T-cell (primary cell): Measurements from ENCODE around the gene KSR2. TPM values are rescaled to one million over a fixed set of nuclear protein-coding genes. Genes with fewer than 3 reads are reported as not detected.

ENCODE experiments used
- ATAC-seq, 4 experiments: fragments of 200-7000 bp in 3 of 4; fragments of 150-1000 bp in 1 of 4; cut with Tn5 transposase; replicated peaks in 1 of 4; 1 replicate in 3 of 4; 2 replicates in 1 of 4; pipeline ENCODE4 v1.10.0; 2021; ENCODE audit warnings: moderate library complexity in 3 of 4, mild to moderate bottlenecking in 2 of 4, moderate number of reproducible peaks in 1 of 4
- CTCF ChIA-PET, 2 donors: fragments of 300-600 bp; sonication (Branson Sonifier 250); formaldehyde crosslinking; loops; one replicate each; lab custom pipeline; 2022; ENCODE audit warnings: antibody characterized with exemption in 2 of 2; lab: Charles Lee
- POLR2A ChIA-PET, 2 donors: fragments of 300-600 bp; sonication (Branson Sonifier 250); formaldehyde crosslinking; loops; one replicate each; lab custom pipeline; 2022; ENCODE audit warnings: antibody characterized with exemption in 2 of 2; lab: Charles Lee
- DNase-seq, 35 experiments: peaks; one replicate each; pipeline versions ENCODE4 v3.0.0 to v3.0.0-alpha.2; 2013 to 2023
- H3K27ac ChIP-seq: one replicate; pipeline ENCODE4 v1.5.1; 2013; ENCODE audit warnings: low read length
- H3K27me3 ChIP-seq, 2 experiments: replicated peaks in 1 of 2; 1 replicate in 1 of 2; 2 replicates in 1 of 2; pipeline versions ENCODE4 v1.6.1 to v1.7.0; 2013; ENCODE audit warnings: low read length in 1 of 2, mixed read lengths in 1 of 2; ENCODE audit not compliant: control insufficient read depth in 2 of 2, insufficient read depth in 2 of 2; ENCODE audit errors: extremely low read depth in 1 of 2
- H3K36me3 ChIP-seq, 2 donors: 1 replicate in 1 of 2; 2 replicates in 1 of 2; pipeline versions ENCODE4 v1.6.1 to v1.7.0; 2013; ENCODE audit warnings: low read length in 1 of 2; ENCODE audit not compliant: control insufficient read depth in 2 of 2, insufficient read depth in 1 of 2; ENCODE audit errors: extremely low read depth in 1 of 2
- H3K4me1 ChIP-seq, 2 experiments: 1 replicate in 1 of 2; 2 replicates in 1 of 2; pipeline versions ENCODE4 v1.6.1 to v1.7.0; 2013; ENCODE audit warnings: low read length in 2 of 2, mixed read lengths in 1 of 2; ENCODE audit not compliant: insufficient read depth in 2 of 2, control insufficient read depth in 1 of 2; ENCODE audit errors: extremely low read depth in 1 of 2
- H3K4me3 ChIP-seq, 2 donors: 1 replicate in 1 of 2; 2 replicates in 1 of 2; pipeline versions ENCODE4 v1.5.1 to v1.7.0; 2013; ENCODE audit warnings: mild to moderate bottlenecking in 2 of 2, low read length in 1 of 2, moderate library complexity in 1 of 2; ENCODE audit not compliant: control insufficient read depth in 1 of 2; ENCODE audit errors: extremely low read depth in 1 of 2
- H3K9me3 ChIP-seq: 2 replicates; pipeline ENCODE4 v1.7.0; 2013
- H3K27ac Mint-ChIP-seq, 2 donors: one replicate each; pipeline ENCODE4 v1.8.0; 2020 to 2021; ENCODE audit warnings: mild to moderate bottlenecking in 2 of 2, mixed read lengths in 2 of 2
- H3K27me3 Mint-ChIP-seq, 2 donors: one replicate each; pipeline ENCODE4 v1.8.0; 2021 to 2022; ENCODE audit warnings: mixed read lengths in 2 of 2
- H3K36me3 Mint-ChIP-seq: one replicate; pipeline ENCODE4 v1.8.0; 2021; ENCODE audit warnings: mixed read lengths
- H3K4me1 Mint-ChIP-seq, 3 donors: one replicate each; pipeline ENCODE4 v1.8.0; 2020 to 2022; ENCODE audit warnings: mixed read lengths in 3 of 3, mild to moderate bottlenecking in 1 of 3
- H3K4me3 Mint-ChIP-seq, 3 donors: one replicate each; pipeline ENCODE4 v1.8.0; 2020 to 2022; ENCODE audit warnings: mild to moderate bottlenecking in 3 of 3, mixed read lengths in 3 of 3, moderate library complexity in 3 of 3
- H3K9me3 Mint-ChIP-seq, 3 donors: one replicate each; pipeline ENCODE4 v1.8.0; 2020 to 2022; ENCODE audit warnings: mixed read lengths in 3 of 3
- WGBS: methylation state at CpG from one replicate; pipeline ENCODE4 v1.1.5; 2013; ENCODE audit warnings: missing lambda C conversion rate; ENCODE audit not compliant: insufficient coverage; 5-methylcytosine and 5-hydroxymethylcytosine counted together
- total RNA-seq, 35 experiments: library from RNA in 6 of 35; stranded (reverse) in 6 of 35; fragments of 120-200 nt in 1 of 35; gene quantifications; one replicate each; pipeline versions ENCODE4 v1.2.1 to v1.2.4 and lab custom pipeline; 2013 to 2026

The KSR2 gene
- total RNA-seq, 5 donors from 2014 or later (not counting 1 experiment from before 2014, with no cell fraction given), result 0.03 to 0.10 (median 0.06) TPM

DNA sequence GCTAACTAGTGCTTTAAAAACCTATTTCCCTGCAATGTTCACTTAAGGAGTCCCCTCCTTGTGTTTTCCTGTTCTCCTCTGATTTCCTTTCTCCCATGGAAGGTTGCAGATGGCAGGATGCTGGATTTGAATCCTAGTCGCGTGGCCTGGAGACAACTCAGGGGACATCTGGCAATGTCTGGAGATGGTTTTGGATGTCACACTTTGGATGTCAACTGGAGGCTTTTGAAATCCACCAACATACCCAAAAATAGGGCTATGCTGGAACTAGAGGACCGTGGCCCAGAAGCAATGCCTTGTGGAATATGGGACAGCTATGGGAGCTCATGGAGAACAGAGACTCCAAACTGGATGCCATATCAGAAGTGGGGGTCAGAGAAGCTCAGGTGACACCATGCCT, 511.6 kb downstream of the KSR2 start:
- Histone ChIP-seq H3K36me3 (no peaks in the 10 kb centered on the region), H3K27me3 (peaks cover 0 to 10% of the 10 kb centered on the region in 2 experiments), H3K27ac (no peak overlapping the region), H3K9me3 (no peaks in the 10 kb centered on the region), H3K4me1 (no peaks in the 10 kb centered on the region), H3K4me3 (no peak overlapping the region)
- DNase-seq, result no peak
- POLR2A ChIA-PET, result no interaction called here
- Mint-ChIP-seq H3K4me1 (no peaks in the 10 kb centered on the region), H3K36me3 (no peaks in the 10 kb centered on the region), H3K4me3 (no peak overlapping the region), H3K27me3 (peaks cover 0 to 2% of the 10 kb centered on the region in 2 donors), H3K9me3 (peaks cover 5 to 7% (median 6%) of the 10 kb centered on the region in 3 donors), H3K27ac (no peak overlapping the region)
- no peak for ATAC-seq
- CTCF ChIA-PET, result no interaction called here
- 43% methylated on average over 1 of the region's 3 CpGs for WGBS

DNA sequence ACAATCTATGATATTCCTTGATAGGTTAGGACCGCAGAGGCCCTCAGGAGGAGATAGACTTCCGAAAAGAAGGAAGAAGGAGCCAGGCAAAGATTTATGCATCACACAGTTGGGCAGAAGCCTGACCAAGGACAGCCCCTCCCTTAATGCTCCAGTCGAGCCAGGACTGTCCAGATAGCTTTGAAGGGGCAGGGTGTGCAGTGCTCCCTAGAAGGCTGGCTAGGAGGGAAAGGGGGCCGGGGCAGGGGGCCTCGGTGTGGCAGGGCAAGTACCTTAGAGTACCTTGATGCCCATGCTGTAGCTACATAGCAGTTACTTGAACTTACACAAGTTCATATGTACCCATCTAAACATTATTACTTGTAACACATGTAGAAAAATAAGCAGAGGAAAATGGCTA, 512.7 kb downstream of the KSR2 start:
- no peak overlapping the region for H3K4me3 Mint-ChIP-seq
- DNase-seq (no peak), ATAC-seq (no peak)
- Histone ChIP-seq H3K27ac (no peak overlapping the region), H3K4me3 (no peak overlapping the region), H3K9me3 (no peaks in the 10 kb centered on the region), H3K27me3 (peaks cover 0 to 10% of the 10 kb centered on the region in 2 experiments), H3K4me1 (no peaks in the 10 kb centered on the region), H3K36me3 (no peaks in the 10 kb centered on the region)
- no peaks in the 10 kb centered on the region for H3K36me3 Mint-ChIP-seq
- no peaks in the 10 kb centered on the region for H3K4me1 Mint-ChIP-seq
- H3K27ac Mint-ChIP-seq, result no peak overlapping the region
- POLR2A ChIA-PET, result no interaction called here
- H3K27me3 Mint-ChIP-seq, result peaks cover 0 to 2% of the 10 kb centered on the region in 2 donors
- WGBS, result 100% methylated on average over 1 of the region's 5 CpGs
- CTCF ChIA-PET, result no interaction called here
- H3K9me3 Mint-ChIP-seq, result peaks cover 5 to 7% (median 6%) of the 10 kb centered on the region in 3 donors

DNA sequence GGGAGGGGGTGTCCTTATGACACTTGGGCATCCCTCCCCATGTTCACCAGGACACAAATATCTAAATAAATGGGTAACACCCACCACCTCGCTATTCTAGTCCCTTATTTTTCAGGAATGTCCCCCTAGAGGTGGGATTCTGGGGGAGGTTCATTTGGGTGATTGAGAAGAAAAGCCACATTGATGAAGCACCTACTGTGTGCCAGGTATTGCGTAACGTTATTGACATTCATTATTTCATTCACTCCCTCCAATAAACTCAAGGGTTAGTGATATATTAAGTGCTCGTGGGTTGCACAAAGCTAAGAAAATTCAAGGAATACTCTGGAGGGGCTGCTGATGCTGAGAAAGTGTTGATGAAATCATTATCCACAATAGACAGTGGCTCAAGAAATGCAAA, 514.8 kb downstream of the KSR2 start:
- H3K9me3 Mint-ChIP-seq, result peaks cover 5 to 7% (median 6%) of the 10 kb centered on the region in 3 donors
- CTCF ChIA-PET, result no interaction called here

DNA sequence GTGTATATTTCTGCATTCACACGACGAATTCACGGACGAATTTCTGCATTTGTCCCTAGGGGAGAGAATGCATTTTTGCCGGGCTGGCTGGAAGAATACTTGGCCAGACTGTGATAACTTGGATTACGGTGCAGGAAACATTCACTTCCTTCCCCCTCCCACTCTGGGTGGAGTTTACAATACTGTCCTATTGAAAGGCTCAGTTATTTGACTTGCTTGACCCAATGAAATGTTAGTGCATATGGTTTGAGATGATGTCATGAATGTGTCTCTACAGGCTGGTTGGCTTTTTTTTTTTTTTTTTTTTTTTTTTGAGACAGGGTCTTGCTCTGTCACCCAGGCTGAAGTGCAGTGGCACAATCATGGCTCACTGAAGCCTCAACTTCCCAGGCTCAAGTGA, 516.7 kb downstream of the KSR2 start:
- H3K27me3 Mint-ChIP-seq, result no peaks in the 10 kb centered on the region
- H3K4me1 ChIP-seq, result no peaks in the 10 kb centered on the region
- POLR2A ChIA-PET, result no interaction called here

More for the DNA sequence above, 514.8 kb downstream of the KSR2 start:
- Histone ChIP-seq H3K4me3 (no peak overlapping the region), H3K4me1 (no peaks in the 10 kb centered on the region), H3K36me3 (no peaks in the 10 kb centered on the region), H3K27me3 (peaks cover 0 to 10% of the 10 kb centered on the region in 2 experiments), H3K27ac (no peak overlapping the region), H3K9me3 (no peaks in the 10 kb centered on the region)
- Mint-ChIP-seq H3K27ac (no peak overlapping the region), H3K4me3 (no peak overlapping the region), H3K27me3 (no peaks in the 10 kb centered on the region), H3K4me1 (no peaks in the 10 kb centered on the region), H3K36me3 (no peaks in the 10 kb centered on the region)
- no CpG with 5 or more reads among the region's 4 CpGs for WGBS
- DNase-seq (no peak), ATAC-seq (no peak)
- POLR2A ChIA-PET, result no interaction called here

DNA sequence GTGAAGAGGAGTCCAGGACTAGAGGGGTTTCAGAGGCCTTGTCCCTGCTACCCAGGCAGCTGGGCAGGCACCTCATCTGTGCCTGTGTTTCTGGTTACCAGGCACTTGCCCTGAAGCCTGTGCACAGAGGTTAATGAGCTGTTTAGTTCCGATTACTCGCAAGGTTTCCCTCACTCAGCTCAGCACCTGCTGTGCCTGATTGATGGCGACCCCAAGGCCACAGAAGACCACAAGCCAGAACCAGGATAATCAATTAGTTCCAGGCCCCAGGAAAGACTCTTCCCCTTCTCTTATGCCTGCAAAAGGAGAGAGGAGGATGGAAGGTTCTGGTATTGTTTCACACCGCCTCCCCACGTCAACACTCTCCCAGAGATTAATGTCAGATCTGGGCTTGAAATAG, 518.6 kb downstream of the KSR2 start:
- no peak overlapping the region for H3K4me3 Mint-ChIP-seq
- peaks cover 0 to 10% of the 10 kb centered on the region in 2 experiments for H3K27me3 ChIP-seq
- no CpG with 5 or more reads among the region's 5 CpGs for WGBS
- no peak overlapping the region for H3K4me3 ChIP-seq
- no peak overlapping the region for H3K27ac Mint-ChIP-seq
- no peaks in the 10 kb centered on the region for H3K9me3 ChIP-seq
- ChIA-PET CTCF (no interaction called here), POLR2A (no interaction called here)
- DNase-seq (no peak), ATAC-seq (no peak)
- peaks cover 3 to 7% (median 6%) of the 10 kb centered on the region in 3 donors for H3K9me3 Mint-ChIP-seq
- H3K4me1 Mint-ChIP-seq, result no peaks in the 10 kb centered on the region
- H3K4me1 ChIP-seq, result no peaks in the 10 kb centered on the region
- H3K27ac ChIP-seq, result no peak overlapping the region
- H3K36me3 ChIP-seq, result no peaks in the 10 kb centered on the region
- H3K36me3 Mint-ChIP-seq, result no peaks in the 10 kb centered on the region
- no peaks in the 10 kb centered on the region for H3K27me3 Mint-ChIP-seq

More for the DNA sequence above, 516.7 kb downstream of the KSR2 start:
- Mint-ChIP-seq H3K4me3 (no peak overlapping the region), H3K27ac (no peak overlapping the region), H3K9me3 (peaks cover 5 to 7% (median 6%) of the 10 kb centered on the region in 3 donors), H3K36me3 (no peaks in the 10 kb centered on the region), H3K4me1 (no peaks in the 10 kb centered on the region)
- WGBS, result no CpG with 5 or more reads among the region's 6 CpGs
- Histone ChIP-seq H3K27me3 (peaks cover 0 to 10% of the 10 kb centered on the region in 2 experiments), H3K27ac (no peak overlapping the region), H3K4me3 (no peak overlapping the region), H3K9me3 (no peaks in the 10 kb centered on the region), H3K36me3 (no peaks in the 10 kb centered on the region)
- CTCF ChIA-PET, result no interaction called here
- DNase-seq (no peak), ATAC-seq (no peak)

DNA sequence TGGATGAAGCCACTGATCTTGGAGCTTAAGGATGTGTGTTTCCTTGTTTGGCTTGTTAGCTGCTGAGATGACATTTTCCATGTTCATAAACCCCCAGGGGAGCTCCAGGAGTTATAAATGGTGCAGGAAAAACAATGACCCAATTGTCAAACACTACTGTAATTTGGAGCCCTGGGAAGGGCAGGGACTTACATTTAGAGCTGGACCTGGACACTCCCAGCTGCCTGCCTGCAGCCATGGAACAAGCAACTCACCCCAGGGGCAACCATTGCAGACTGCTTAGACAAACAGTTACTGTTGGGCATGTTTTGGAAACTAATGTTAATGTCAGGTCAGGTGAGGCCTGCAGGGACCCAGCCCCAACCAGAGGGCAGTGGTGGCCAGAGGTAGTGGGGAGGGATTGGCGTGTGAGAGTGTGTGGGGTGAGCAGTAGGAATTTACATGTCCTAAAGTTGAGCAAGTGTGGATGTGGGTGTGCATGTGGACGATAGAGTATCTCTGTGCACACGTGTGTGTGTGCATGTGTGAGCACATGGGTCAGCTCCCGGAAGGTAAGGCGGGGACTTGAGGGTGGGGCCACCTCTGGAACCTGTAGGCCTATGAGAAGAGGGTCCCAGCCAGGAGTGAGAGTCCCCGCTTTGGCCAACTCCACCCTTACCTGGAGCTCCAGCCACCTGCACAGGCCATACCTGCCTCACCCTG, 521.0 kb downstream of the KSR2 start:
- Mint-ChIP-seq H3K27ac (no peak overlapping the region), H3K4me3 (no peak overlapping the region), H3K9me3 (no peaks in the 10 kb centered on the region), H3K4me1 (no peaks in the 10 kb centered on the region), H3K36me3 (no peaks in the 10 kb centered on the region), H3K27me3 (no peaks in the 10 kb centered on the region)
- Histone ChIP-seq H3K27me3 (peaks cover 0 to 8% of the 10 kb centered on the region in 2 experiments), H3K9me3 (no peaks in the 10 kb centered on the region), H3K27ac (no peak overlapping the region), H3K36me3 (no peaks in the 10 kb centered on the region), H3K4me3 (no peak overlapping the region), H3K4me1 (no peaks in the 10 kb centered on the region)
- no peak for ATAC-seq
- POLR2A ChIA-PET, result no interaction called here
- CTCF ChIA-PET, result no interaction called here
- no peak for DNase-seq
- WGBS, result 87% methylated on average over 3 of the region's 6 CpGs
